ENCODE measurements around the gene PRKAG2.
"Not testable (repeated sequence)": the region's sequence is repeated elsewhere in the genome, so short reads cannot be mapped to it uniquely, and the experiment has no call there.

Gene PRKAG2

GRCh38 chr7:151782256-151782597 lies 94.7 kb downstream of the PRKAG2 start:
- H3K4ac ChIP-seq (ENCODE audit: low read depth, low read length), result not testable (repeated sequence)
- no CpG with 5 or more reads among the region's 4 CpGs for WGBS (ENCODE audit: extremely low coverage, insufficient coverage, insufficient read length)

GRCh38 chr7:151781161-151781845 lies 95.6 kb downstream of the PRKAG2 start:
- Histone ChIP-seq H2AK5ac (ENCODE audit: low read length) (no peak overlapping the region), H3K4me2 (ENCODE audit: low read length) (no peak overlapping the region), H3K27me3 (ENCODE audit: insufficient read depth, low read length) (no peaks in the 10 kb centered on the region), H3K27ac (ENCODE audit: low read depth, low read length) (no peak overlapping the region), H3K79me1 (ENCODE audit: low read length) (no peaks in the 10 kb centered on the region), H2BK120ac (ENCODE audit: insufficient read depth, low read length, poor library complexity) (no peak overlapping the region), H3K23ac (ENCODE audit: low read length) (no peak overlapping the region), H3K9me3 (ENCODE audit: insufficient read depth, low read depth, low read length) (peaks cover 8% of the 10 kb centered on the region), H3K18ac (ENCODE audit: low read length) (no peak overlapping the region), H3K4ac (ENCODE audit: low read depth, low read length) (no peak overlapping the region), H2BK5ac (ENCODE audit: low read depth, low read length, poor library complexity) (no peak overlapping the region), H3K36me3 (ENCODE audit: control insufficient read depth in 1 of 2, insufficient read depth in 2 of 2, low read length in 2 of 2) (no peaks in the 10 kb centered on the region), H3K14ac (ENCODE audit: low read length) (no peak overlapping the region), H3K4me3 (ENCODE audit: low read depth, low read length) (peak overlapping the region; percentile 4), H4K91ac (ENCODE audit: low read depth, low read length) (no peak overlapping the region), H2BK12ac (ENCODE audit: low read length) (no peak overlapping the region), H3K79me2 (ENCODE audit: control insufficient read depth, insufficient read depth, low read length, poor library complexity) (no peaks in the 10 kb centered on the region), H4K8ac (ENCODE audit: low read depth, low read length) (no peak overlapping the region), H3K9ac (ENCODE audit: low read length) (no peak overlapping the region), H4K12ac (ENCODE audit: low read depth, low read length) (no peak overlapping the region), H3K4me1 (ENCODE audit: control insufficient read depth in 1 of 2, insufficient read depth in 2 of 2, low read length in 2 of 2) (peaks cover 2 to 8% of the 10 kb centered on the region in 2 experiments), H2AFZ (ENCODE audit: insufficient read depth, low read length, poor library complexity) (no peak overlapping the region)
- WGBS (ENCODE audit: extremely low coverage, insufficient coverage, insufficient read length), result no CpG with 5 or more reads among the region's 22 CpGs
- DNase-seq, result no peak

More at GRCh38 chr7:151782256-151782597, 94.7 kb downstream of the PRKAG2 start:
- not testable (repeated sequence) for H3K27me3 ChIP-seq (ENCODE audit: insufficient read depth, low read length); H3K4me2 ChIP-seq (ENCODE audit: low read length); H3K9ac ChIP-seq (ENCODE audit: low read length); H3K14ac ChIP-seq (ENCODE audit: low read length); H2BK120ac ChIP-seq (ENCODE audit: insufficient read depth, low read length, poor library complexity); DNase-seq; H4K8ac ChIP-seq (ENCODE audit: low read depth, low read length); H3K9me3 ChIP-seq (ENCODE audit: insufficient read depth, low read depth, low read length); H3K18ac ChIP-seq (ENCODE audit: low read length); H4K12ac ChIP-seq (ENCODE audit: low read depth, low read length); H3K36me3 ChIP-seq (ENCODE audit: control insufficient read depth in 1 of 2, insufficient read depth in 2 of 2, low read length in 2 of 2); H3K4me3 ChIP-seq (ENCODE audit: low read depth, low read length); H3K79me1 ChIP-seq (ENCODE audit: low read length); H2AFZ ChIP-seq (ENCODE audit: insufficient read depth, low read length, poor library complexity); H2BK12ac ChIP-seq (ENCODE audit: low read length); H3K4me1 ChIP-seq (ENCODE audit: control insufficient read depth in 1 of 2, insufficient read depth in 2 of 2, low read length in 2 of 2); H2BK5ac ChIP-seq (ENCODE audit: low read depth, low read length, poor library complexity); H3K27ac ChIP-seq (ENCODE audit: low read depth, low read length); H3K23ac ChIP-seq (ENCODE audit: low read length); H3K79me2 ChIP-seq (ENCODE audit: control insufficient read depth, insufficient read depth, low read length, poor library complexity); H4K91ac ChIP-seq (ENCODE audit: low read depth, low read length); H2AK5ac ChIP-seq (ENCODE audit: low read length)

GRCh38 chr7:151780631-151781030 lies 96.3 kb downstream of the PRKAG2 start:
- Histone ChIP-seq H2BK120ac (ENCODE audit: insufficient read depth, low read length, poor library complexity) (no peak overlapping the region), H3K79me1 (ENCODE audit: low read length) (no peaks in the 10 kb centered on the region), H3K9ac (ENCODE audit: low read length) (no peak overlapping the region), H2AFZ (ENCODE audit: insufficient read depth, low read length, poor library complexity) (no peak overlapping the region), H3K4me1 (ENCODE audit: control insufficient read depth in 1 of 2, insufficient read depth in 2 of 2, low read length in 2 of 2) (peaks cover 2 to 8% of the 10 kb centered on the region in 2 experiments), H3K36me3 (ENCODE audit: control insufficient read depth in 1 of 2, insufficient read depth in 2 of 2, low read length in 2 of 2) (no peaks in the 10 kb centered on the region), H3K4ac (ENCODE audit: low read depth, low read length) (no peak overlapping the region), H2BK5ac (ENCODE audit: low read depth, low read length, poor library complexity) (no peak overlapping the region), H3K27me3 (ENCODE audit: insufficient read depth, low read length) (no peaks in the 10 kb centered on the region), H4K12ac (ENCODE audit: low read depth, low read length) (no peak overlapping the region), H3K4me2 (ENCODE audit: low read length) (no peak overlapping the region), H2AK5ac (ENCODE audit: low read length) (no peak overlapping the region), H3K9me3 (ENCODE audit: insufficient read depth, low read depth, low read length) (peaks cover 8% of the 10 kb centered on the region), H3K18ac (ENCODE audit: low read length) (no peak overlapping the region), H3K27ac (ENCODE audit: low read depth, low read length) (no peak overlapping the region), H4K91ac (ENCODE audit: low read depth, low read length) (no peak overlapping the region), H4K8ac (ENCODE audit: low read depth, low read length) (no peak overlapping the region), H3K4me3 (ENCODE audit: low read depth, low read length) (no peak overlapping the region), H3K14ac (ENCODE audit: low read length) (no peak overlapping the region), H3K23ac (ENCODE audit: low read length) (no peak overlapping the region), H3K79me2 (ENCODE audit: control insufficient read depth, insufficient read depth, low read length, poor library complexity) (no peaks in the 10 kb centered on the region), H2BK12ac (ENCODE audit: low read length) (no peak overlapping the region)
- WGBS (ENCODE audit: extremely low coverage, insufficient coverage, insufficient read length), result no CpG with 5 or more reads among the region's 3 CpGs
- no peak for DNase-seq

- no peak for DNase-seq
- H2BK120ac ChIP-seq (ENCODE audit: insufficient read depth, low read length, poor library complexity), result no peak overlapping the region
- no peak overlapping the region for H3K4me3 ChIP-seq (ENCODE audit: low read depth, low read length)
- H3K4me1 ChIP-seq (ENCODE audit: control insufficient read depth in 1 of 2, insufficient read depth in 2 of 2, low read length in 2 of 2), result peaks cover 2 to 8% of the 10 kb centered on the region in 2 experiments
- H3K4ac ChIP-seq (ENCODE audit: low read depth, low read length), result no peak overlapping the region
- H3K18ac ChIP-seq (ENCODE audit: low read length), result no peak overlapping the region
- H3K9me3 ChIP-seq (ENCODE audit: insufficient read depth, low read depth, low read length), result peaks cover 8% of the 10 kb centered on the region
- no peak overlapping the region for H3K27ac ChIP-seq (ENCODE audit: low read depth, low read length)
- H3K79me1 ChIP-seq (ENCODE audit: low read length), result no peaks in the 10 kb centered on the region
- no peak overlapping the region for H2AK5ac ChIP-seq (ENCODE audit: low read length)
- no peak overlapping the region for H3K9ac ChIP-seq (ENCODE audit: low read length)
- H4K8ac ChIP-seq (ENCODE audit: low read depth, low read length), result no peak overlapping the region
- no peak overlapping the region for H4K91ac ChIP-seq (ENCODE audit: low read depth, low read length)
- H3K36me3 ChIP-seq (ENCODE audit: control insufficient read depth in 1 of 2, insufficient read depth in 2 of 2, low read length in 2 of 2), result no peaks in the 10 kb centered on the region
- no peak overlapping the region for H2BK5ac ChIP-seq (ENCODE audit: low read depth, low read length, poor library complexity)
- no peak overlapping the region for H3K14ac ChIP-seq (ENCODE audit: low read length)
- H2BK12ac ChIP-seq (ENCODE audit: low read length), result no peak overlapping the region
- H3K27me3 ChIP-seq (ENCODE audit: insufficient read depth, low read length), result no peaks in the 10 kb centered on the region
- no peaks in the 10 kb centered on the region for H3K79me2 ChIP-seq (ENCODE audit: control insufficient read depth, insufficient read depth, low read length, poor library complexity)
- no peak overlapping the region for H3K23ac ChIP-seq (ENCODE audit: low read length)
- no peak overlapping the region for H4K12ac ChIP-seq (ENCODE audit: low read depth, low read length)
- H3K4me2 ChIP-seq (ENCODE audit: low read length), result no peak overlapping the region
- no CpG with 5 or more reads among the region's 7 CpGs for WGBS (ENCODE audit: extremely low coverage, insufficient coverage, insufficient read length)
- H2AFZ ChIP-seq (ENCODE audit: insufficient read depth, low read length, poor library complexity), result no peak overlapping the region
These were observed 97.2 kb downstream of the PRKAG2 start for GRCh38 chr7:151779678-151780077.

Data from trophoblast cell (in vitro differentiated cells and primary cell).